H9 (cell line): Measurements from ENCODE around the gene GIPC1. TPM values are rescaled to one million over a fixed set of nuclear protein-coding genes. Genes with fewer than 3 reads are reported as not detected.

Experiments used
- DNase-seq: peaks from one replicate; pipeline ENCODE4 v3.0.0-alpha.2; 2017
- H2AFZ ChIP-seq: one replicate; pipeline ENCODE4 v1.6.1; 2013; ENCODE audit warnings: mild to moderate bottlenecking, low read length, control low read depth, moderate library complexity
- H2AK5ac ChIP-seq: 2 replicates; pipeline ENCODE4 v1.6.1; 2013; ENCODE audit warnings: low read length, control low read depth, mixed read lengths; ENCODE audit not compliant: insufficient read length
- H2BK120ac ChIP-seq: one replicate; pipeline ENCODE4 v1.6.1; 2013; ENCODE audit warnings: low read depth, mild to moderate bottlenecking, low read length, control low read depth, inconsistent platforms; ENCODE audit not compliant: poor library complexity, severe bottlenecking
- H2BK12ac ChIP-seq: 2 replicates; pipeline ENCODE4 v1.6.1; 2013; ENCODE audit warnings: low read length, control low read depth, mixed read lengths, low read depth; ENCODE audit not compliant: insufficient read length
- H2BK15ac ChIP-seq: 2 replicates; pipeline ENCODE4 v1.6.1; 2013; ENCODE audit warnings: low read depth, low read length, control low read depth
- H2BK20ac ChIP-seq: one replicate; pipeline ENCODE4 v1.6.1; 2013; ENCODE audit warnings: low read depth, mild to moderate bottlenecking, low read length, control low read depth, inconsistent platforms; ENCODE audit not compliant: poor library complexity, severe bottlenecking
- H2BK5ac ChIP-seq: 2 replicates; pipeline ENCODE4 v1.6.1; 2013; ENCODE audit warnings: low read length, control low read depth, mixed read lengths; ENCODE audit not compliant: insufficient read length
- H3K14ac ChIP-seq: 2 replicates; pipeline ENCODE4 v1.6.1; 2013; ENCODE audit warnings: low read length, control low read depth; ENCODE audit not compliant: insufficient read depth
- H3K18ac ChIP-seq: 2 replicates; pipeline ENCODE4 v1.6.1; 2013; ENCODE audit warnings: low read depth, mild to moderate bottlenecking, mixed read lengths, low read length, control low read depth; ENCODE audit not compliant: insufficient read length
- H3K23ac ChIP-seq: 2 replicates; pipeline ENCODE4 v1.6.1; 2013; ENCODE audit warnings: low read length, control low read depth, mixed read lengths, low read depth; ENCODE audit not compliant: insufficient read length
- H3K23me2 ChIP-seq: 2 replicates; pipeline ENCODE4 v1.6.1; 2013; ENCODE audit warnings: low read depth, mild to moderate bottlenecking, mixed read lengths, low read length, control low read depth; ENCODE audit not compliant: insufficient read length, poor library complexity, severe bottlenecking
- H3K27ac ChIP-seq: 2 replicates; pipeline ENCODE4 v1.5.1; 2013; ENCODE audit warnings: low read length, control low read depth, mixed read lengths, low read depth; ENCODE audit not compliant: insufficient read length
- H3K27me3 ChIP-seq: 2 replicates; pipeline ENCODE4 v1.6.1; 2013; ENCODE audit warnings: low read length, control low read depth, inconsistent platforms; ENCODE audit not compliant: insufficient read depth
- H3K4ac ChIP-seq: 2 replicates; pipeline ENCODE4 v1.6.1; 2013; ENCODE audit warnings: low read depth, mild to moderate bottlenecking, control low read depth, inconsistent platforms, low read length, moderate library complexity
- H3K4me1 ChIP-seq: 2 replicates; pipeline ENCODE4 v1.6.1; 2013; ENCODE audit warnings: low read length, control low read depth, inconsistent platforms; ENCODE audit not compliant: insufficient read depth
- H3K4me2 ChIP-seq: 2 replicates; pipeline ENCODE4 v1.6.1; 2013; ENCODE audit warnings: low read length, control low read depth, mixed read lengths; ENCODE audit not compliant: insufficient read length, insufficient read depth
- H3K56ac ChIP-seq: 2 replicates; pipeline ENCODE4 v1.6.1; 2013; ENCODE audit warnings: low read depth, mild to moderate bottlenecking, mixed read lengths, low read length, control low read depth; ENCODE audit not compliant: insufficient read length
- H3K79me1 ChIP-seq: 2 replicates; pipeline ENCODE4 v1.6.1; 2013; ENCODE audit warnings: low read depth, mild to moderate bottlenecking, moderate library complexity, low read length, control low read depth, inconsistent platforms; ENCODE audit not compliant: insufficient read depth, poor library complexity, severe bottlenecking
- H3K79me2 ChIP-seq: 2 replicates; pipeline ENCODE4 v1.6.1; 2013; ENCODE audit warnings: low read length, control low read depth, inconsistent platforms; ENCODE audit not compliant: insufficient read depth
- H3K9ac ChIP-seq: 2 replicates; pipeline ENCODE4 v1.6.1; 2013; ENCODE audit warnings: low read length, control low read depth, mixed read lengths; ENCODE audit not compliant: insufficient read length; ENCODE audit errors: extremely low read depth
- H3K9me3 ChIP-seq: one replicate; pipeline ENCODE4 v1.6.1; 2013; ENCODE audit warnings: low read depth, low read length, inconsistent platforms; ENCODE audit not compliant: control insufficient read depth
- H3T11ph ChIP-seq: one replicate; pipeline ENCODE4 v1.6.1; 2013; ENCODE audit warnings: mild to moderate bottlenecking, low read length, control low read depth, inconsistent platforms
- H4K20me1 ChIP-seq: one replicate; pipeline ENCODE4 v1.6.1; 2013; ENCODE audit not compliant: control insufficient read depth, insufficient read length, insufficient read depth
- H4K5ac ChIP-seq: 2 replicates; pipeline ENCODE4 v1.6.1; 2013; ENCODE audit warnings: low read depth, mild to moderate bottlenecking, mixed read lengths, low read length, control low read depth; ENCODE audit not compliant: insufficient read length
- H4K8ac ChIP-seq: replicated peaks from 2 replicates; pipeline ENCODE4 v1.6.1; 2013; ENCODE audit warnings: low read length, control low read depth, mixed read lengths, low read depth; ENCODE audit not compliant: insufficient read length
- H4K91ac ChIP-seq: 2 replicates; pipeline ENCODE4 v1.6.1; 2013; ENCODE audit warnings: low read depth, mild to moderate bottlenecking, moderate library complexity, mixed read lengths, low read length, control low read depth; ENCODE audit not compliant: insufficient read length
- H3K27ac Mint-ChIP-seq, 3 experiments: 2 replicates in 2 of 3; 3 replicates in 1 of 3; pipeline ENCODE4 v1.8.0; 2020 to 2021; ENCODE audit warnings: mixed read lengths in 3 of 3, mild to moderate bottlenecking in 1 of 3, moderate library complexity in 1 of 3
- H3K27me3 Mint-ChIP-seq: 2 replicates; pipeline ENCODE4 v1.8.0; 2021; ENCODE audit warnings: low read depth, mild to moderate bottlenecking, moderate library complexity, mixed read lengths
- H3K36me3 Mint-ChIP-seq, 3 experiments: 2 replicates in 2 of 3; 3 replicates in 1 of 3; pipeline ENCODE4 v1.8.0; 2020 to 2021; ENCODE audit warnings: low read depth in 3 of 3, mixed read lengths in 3 of 3; ENCODE audit not compliant: insufficient read depth in 1 of 3
- H3K4me1 Mint-ChIP-seq, 2 experiments: 2 replicates each; pipeline ENCODE4 v1.8.0; 2020; ENCODE audit warnings: mixed read lengths in 2 of 2
- H3K4me3 Mint-ChIP-seq, 2 experiments: 2 replicates in 1 of 2; 3 replicates in 1 of 2; pipeline ENCODE4 v1.8.0; 2020 to 2021; ENCODE audit warnings: mild to moderate bottlenecking in 2 of 2, mixed read lengths in 2 of 2, moderate library complexity in 1 of 2
- H3K9me3 Mint-ChIP-seq, 2 experiments: 2 replicates in 1 of 2; 3 replicates in 1 of 2; pipeline ENCODE4 v1.8.0; 2020; ENCODE audit warnings: mild to moderate bottlenecking in 2 of 2, mixed read lengths in 2 of 2, moderate library complexity in 1 of 2
- CTCF ChIP-seq: fragments of 200-600 bp; sonication (generic); conservative IDR thresholded peaks from 3 replicates; pipeline ENCODE4 v1.8.0; 2021; ENCODE audit warnings: antibody characterized with exemption, mild to moderate bottlenecking
- WGBS: extraction: QIAGEN DNeasy Blood & Tissue Kit; methylation state at CpG from one replicate; pipeline ENCODE4 v1.1.7; 2013; ENCODE audit warnings: missing lambda C conversion rate, low lambda C conversion rate, mixed read lengths; ENCODE audit not compliant: insufficient read length; ENCODE audit errors: extremely low coverage; 5-methylcytosine and 5-hydroxymethylcytosine counted together
- total RNA-seq: library from RNA; stranded (reverse); gene quantifications from 2 replicates; pipeline ENCODE4 v1.2.1, GENCODE V29; 2021

The GIPC1 gene
- total RNA-seq, 1 experiment from 2014 or later = 70.6 TPM

GRCh38 chr19:14507704-14508542 is 12.0 kb upstream of the GIPC1 start:
- Histone ChIP-seq H2AFZ (no peak overlapping the region), H3K9me3 (no peaks in the 10 kb centered on the region), H3K23ac (no peak overlapping the region), H3K4ac (no peak overlapping the region), H4K91ac (no peak overlapping the region), H4K5ac (no peak overlapping the region), H3K27me3 (no peaks in the 10 kb centered on the region), H2BK5ac (no peak overlapping the region), H3K56ac (no peak overlapping the region), H3K79me2 (no peaks in the 10 kb centered on the region), H3K79me1 (no peaks in the 10 kb centered on the region), H2BK20ac (no peak overlapping the region), H3K27ac (no peak overlapping the region), H3K4me1 (no peaks in the 10 kb centered on the region), H3K14ac (no peak overlapping the region), H3K4me2 (no peak overlapping the region), H2BK12ac (no peak overlapping the region), H2BK120ac (no peak overlapping the region), H4K8ac (no peak overlapping the region), H2AK5ac (no peak overlapping the region), H3T11ph (no peak overlapping the region), H4K20me1 (no peaks in the 10 kb centered on the region), H3K23me2 (no peaks in the 10 kb centered on the region), H2BK15ac (no peak overlapping the region), H3K9ac (no peak overlapping the region), H3K18ac (no peak overlapping the region)
- Mint-ChIP-seq H3K4me1 (peaks cover 5 to 14% of the 10 kb centered on the region in 2 experiments; a peak in 3 of 4 replicates), H3K4me3 (no peak overlapping the region), H3K36me3 (no peaks in the 10 kb centered on the region), H3K27ac (no peak overlapping the region), H3K9me3 (no peaks in the 10 kb centered on the region), H3K27me3 (peaks cover 6% of the 10 kb centered on the region)
- TF ChIP-seq CTCF = no peak
- WGBS = no CpG with 5 or more reads among the region's 12 CpGs
- DNase-seq = no peak
